Measurements from ENCODE around the gene SIX3.

Gene SIX3

GRCh38 chr2:44957656-44958327, 16.3 kb downstream of the SIX3 start:
- no peak for DNase-seq

GRCh38 chr2:44959855-44960254, 18.4 kb downstream of the SIX3 start:
- DNase-seq = no peak

GRCh38 chr2:44960871-44961270, 19.4 kb downstream of the SIX3 start:
- DNase-seq = no peak

DNA sequence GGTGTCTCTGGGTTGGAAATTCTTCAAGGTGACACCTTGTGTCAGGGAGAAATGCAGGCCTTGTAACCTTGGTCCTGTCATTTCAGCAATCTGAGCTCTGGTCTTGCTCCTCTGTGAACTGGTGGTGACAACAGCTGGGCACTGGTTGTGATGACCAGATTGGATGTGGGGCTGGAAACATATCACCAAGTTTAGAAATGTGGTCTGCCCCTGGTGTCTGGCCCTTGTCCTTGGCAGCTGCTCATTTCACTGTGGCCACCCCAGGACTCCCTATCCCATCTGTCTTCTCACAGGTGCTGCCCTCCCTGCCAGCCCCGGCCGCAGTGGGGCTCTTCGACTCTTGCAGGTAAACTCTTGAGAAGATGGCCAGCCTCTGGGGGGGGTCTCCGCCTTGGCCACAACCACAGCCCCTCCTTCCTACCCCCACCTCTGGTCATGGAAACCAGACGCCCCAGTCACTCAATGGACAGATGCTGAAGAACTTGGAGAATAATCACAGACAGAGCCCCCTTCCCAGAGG, 20.7 kb downstream of the SIX3 start:
- no peak for DNase-seq

DNA sequence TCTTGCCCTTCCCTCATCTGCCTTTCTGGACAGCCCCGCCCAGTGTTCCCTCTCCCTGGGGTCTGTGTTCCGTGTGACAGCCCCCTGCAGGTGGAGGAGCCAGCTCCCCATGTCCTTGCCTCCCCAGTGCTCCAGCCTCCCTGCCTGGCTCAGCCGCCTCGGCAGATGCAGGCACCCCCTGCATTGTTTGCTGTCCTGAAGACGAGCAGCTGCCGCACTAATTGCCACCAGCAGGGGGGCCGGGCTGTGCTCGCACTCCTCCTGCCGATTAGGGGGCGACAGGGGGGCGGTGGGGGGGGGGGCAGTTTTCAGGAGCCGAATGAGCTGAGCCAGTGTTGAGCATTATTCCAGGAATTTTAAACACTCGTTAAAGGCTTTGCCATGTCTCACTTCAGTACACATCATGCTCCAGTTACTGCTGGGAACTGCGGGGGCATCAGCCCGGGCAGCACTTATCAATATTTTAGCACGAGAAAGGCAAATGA, 23.3 kb downstream of the SIX3 start:
- DNase-seq = peak; percentile 43 to 93 (median 88)

- no peak for DNase-seq
Measured at GRCh38 chr2:44965684-44966083, 24.2 kb downstream of the SIX3 start.

GRCh38 chr2:44967056-44967455, 25.6 kb downstream of the SIX3 start:
- no peak for DNase-seq

GRCh38 chr2:44967727-44968432, 26.4 kb downstream of the SIX3 start:
- DNase-seq = no peak

DNA sequence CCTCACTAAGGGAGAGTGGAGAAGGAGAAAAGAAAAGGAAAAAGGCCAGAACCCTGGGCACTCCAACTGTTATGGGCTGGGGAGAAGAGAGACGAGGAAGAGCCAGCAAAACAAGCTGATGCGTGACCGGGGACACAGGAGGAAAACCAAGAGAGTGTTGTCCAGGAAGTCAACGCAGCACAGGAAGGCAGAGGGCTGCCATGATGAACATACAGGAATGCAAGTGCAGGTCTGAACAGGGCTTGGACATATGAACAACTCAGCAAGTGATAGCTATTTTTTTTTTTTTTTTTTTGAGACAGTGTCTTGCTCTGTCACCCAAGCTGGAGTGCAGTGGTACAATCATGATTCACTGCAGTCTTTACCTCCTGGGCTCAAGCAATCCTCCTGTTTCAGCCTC, 28.4 kb downstream of the SIX3 start:
- DNase-seq = no peak

GRCh38 chr2:44970846-44971450, 29.4 kb downstream of the SIX3 start:
- no peak for DNase-seq

DNA sequence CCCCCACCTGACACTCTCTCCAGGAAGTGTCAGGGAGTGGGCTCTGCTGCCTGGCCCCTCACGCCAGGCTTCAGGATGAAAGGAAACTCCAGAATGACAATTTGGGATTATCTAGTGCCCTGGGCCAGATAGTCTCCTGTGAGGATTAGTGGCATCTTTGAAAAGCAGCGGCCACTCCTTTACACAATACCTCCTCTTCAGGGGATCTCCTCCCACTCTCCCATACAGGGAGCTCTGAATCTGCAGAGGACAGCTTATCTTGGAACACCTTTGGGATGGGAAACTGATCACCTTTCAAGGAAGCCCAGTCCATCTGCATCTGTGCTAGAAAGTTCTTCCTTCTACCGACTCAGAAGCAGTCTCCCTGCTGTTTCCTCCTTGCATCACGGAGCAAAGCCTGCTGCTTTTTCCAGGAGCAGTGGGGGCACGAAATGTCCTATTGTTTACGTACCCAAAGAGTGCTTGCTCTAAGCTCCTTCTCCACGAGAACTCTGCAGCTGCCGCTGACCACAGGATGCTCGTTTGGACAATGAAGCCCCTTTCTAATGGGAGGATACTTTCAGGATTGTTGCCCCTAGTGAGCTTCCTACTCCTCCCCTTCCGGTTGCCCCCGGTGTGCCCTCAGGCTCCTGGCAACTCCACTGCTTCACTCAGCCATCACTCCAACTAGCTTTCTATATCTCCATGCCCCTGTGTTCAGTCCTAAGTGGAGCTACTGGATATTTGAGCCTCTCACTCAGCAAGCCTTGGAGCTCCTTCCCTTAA, 31.5 kb downstream of the SIX3 start:
- peak in 2 of 3 experiments; percentile 78 to 90 for DNase-seq

GRCh38 chr2:44974064-44974715, 32.7 kb downstream of the SIX3 start:
- peak; percentile 67 to 87 (median 80) for DNase-seq

- DNase-seq = no peak
Measured at GRCh38 chr2:44975571-44976450, 34.3 kb downstream of the SIX3 start.

GRCh38 chr2:44979581-44979980, 38.1 kb downstream of the SIX3 start:
- no peak for DNase-seq

DNA sequence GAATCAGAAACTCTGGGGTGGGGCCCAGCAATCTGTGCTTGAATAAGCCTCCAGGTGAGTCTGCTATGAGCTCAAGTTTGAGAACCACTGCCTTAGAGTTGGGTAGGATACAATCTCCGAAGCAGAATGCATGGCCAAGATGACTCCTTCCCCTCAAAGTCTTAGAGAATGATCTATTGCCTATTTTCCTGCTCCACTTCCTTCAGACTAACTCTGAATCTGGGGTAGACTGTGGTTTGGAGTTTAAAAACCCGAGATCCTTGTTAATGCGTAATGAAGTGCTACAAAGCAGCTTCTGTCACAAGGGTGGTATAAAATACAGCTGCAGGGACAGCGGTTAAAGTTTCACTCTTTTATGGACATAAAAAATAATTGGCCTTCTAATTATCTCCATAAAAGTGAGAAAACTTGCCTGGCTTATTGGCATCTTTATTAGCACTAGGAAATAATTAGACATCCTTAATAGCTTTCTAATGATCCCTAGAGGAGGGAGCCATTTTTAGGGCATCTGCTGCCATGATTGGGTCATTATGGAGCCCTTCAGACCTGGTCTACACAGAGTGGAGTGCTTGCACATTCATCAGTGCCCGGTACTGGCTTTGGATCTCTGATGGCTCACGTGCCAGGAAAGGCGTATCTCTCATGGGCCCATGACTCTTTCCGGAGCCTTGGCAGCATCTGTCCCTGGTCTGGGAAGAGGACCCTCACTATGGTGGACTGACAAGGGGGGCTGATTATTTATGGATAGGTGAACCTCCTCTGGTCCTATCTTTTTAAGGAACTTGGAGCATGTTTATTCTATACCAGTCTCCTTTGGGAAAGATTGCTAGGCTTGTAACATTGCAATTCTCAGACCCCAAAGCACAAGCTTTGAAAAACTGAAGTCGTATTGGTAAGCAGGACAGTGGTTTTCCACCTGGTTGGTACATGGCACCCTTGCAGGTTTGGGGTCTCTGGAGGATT, 39.5 kb downstream of the SIX3 start:
- peak in 2 of 3 experiments; percentile 65 to 80 for DNase-seq

DNA sequence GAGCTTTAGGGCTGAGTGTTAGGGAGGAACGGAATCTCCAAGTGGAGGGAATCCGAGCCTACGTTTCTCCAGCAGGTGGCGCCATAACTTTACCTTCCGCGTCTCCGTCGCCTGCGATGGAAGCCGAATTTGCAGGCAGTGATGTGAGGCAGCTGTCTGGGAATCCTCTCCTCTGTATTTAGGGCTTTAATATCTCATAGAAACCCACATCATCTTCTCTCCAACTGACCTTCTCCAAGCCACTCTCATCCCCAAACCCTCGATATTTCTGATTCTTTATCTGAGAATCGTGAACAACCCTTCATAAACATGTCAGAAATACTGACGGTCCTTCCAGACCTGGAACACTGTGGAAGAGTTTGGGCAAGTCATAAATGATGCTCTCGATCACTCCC, 40.2 kb downstream of the SIX3 start:
- peak; percentile 75 to 92 (median 89) for DNase-seq

DNA sequence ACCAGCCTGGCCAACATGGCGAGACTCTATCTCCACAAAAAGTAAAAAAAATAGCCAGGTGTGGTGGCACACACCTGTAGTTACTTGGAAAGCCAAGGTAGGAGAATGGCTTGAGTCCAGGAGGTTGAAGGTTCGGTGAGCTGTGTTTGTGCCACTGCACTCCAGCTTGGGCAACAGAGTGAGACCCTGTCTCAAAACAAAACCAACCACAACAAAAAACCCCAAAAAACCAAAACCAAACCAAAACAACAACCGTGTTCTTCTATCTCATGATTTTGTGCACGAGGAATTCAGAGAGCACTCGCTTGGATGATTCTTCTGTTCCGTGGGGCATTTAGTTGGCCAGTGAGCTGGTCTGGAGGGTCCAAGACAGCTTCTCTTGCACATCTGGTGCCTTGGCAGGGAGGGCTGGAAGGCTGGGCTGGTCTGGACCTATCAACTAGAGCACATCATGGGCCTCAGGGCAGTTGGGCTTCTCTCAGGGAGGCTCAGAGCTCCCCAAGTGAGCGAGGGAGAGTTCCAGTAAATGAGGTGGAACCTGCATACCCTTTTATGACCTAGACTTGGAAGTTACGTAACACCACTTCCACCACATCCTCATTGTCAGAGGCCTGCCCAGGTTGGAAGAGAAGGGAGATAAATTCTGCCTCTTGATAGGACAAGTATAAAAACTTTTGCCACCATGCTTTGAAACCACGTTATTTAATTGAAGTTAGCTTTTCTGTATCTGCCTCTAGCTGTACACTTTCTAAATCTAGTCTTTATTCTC, 42.5 kb downstream of the SIX3 start:
- DNase-seq = no peak

- DNase-seq = no peak
Measured at GRCh38 chr2:44989176-44989575, 47.7 kb downstream of the SIX3 start.

- DNase-seq = no peak
Measured at GRCh38 chr2:44994377-44994776, 52.9 kb downstream of the SIX3 start.
